Measurements from ENCODE around the gene ETDB. TPM values are rescaled to one million over a fixed set of nuclear protein-coding genes. Genes with fewer than 3 reads are reported as not detected.
"Not testable (repeated sequence)": the region's sequence is repeated elsewhere in the genome, so short reads cannot be mapped to it uniquely, and the experiment has no call there.

ETDB gene
- not detected in 2 replicates for total RNA-seq (2014; rRNA removed; shearing (Covaris generic))
- not detected in 2 replicates for polyA plus RNA-seq (2015; cell fraction: cytosol; rRNA removed)
- polyA plus RNA-seq (2015; cell fraction: nucleus; rRNA removed): not detected in 2 replicates

DNA sequence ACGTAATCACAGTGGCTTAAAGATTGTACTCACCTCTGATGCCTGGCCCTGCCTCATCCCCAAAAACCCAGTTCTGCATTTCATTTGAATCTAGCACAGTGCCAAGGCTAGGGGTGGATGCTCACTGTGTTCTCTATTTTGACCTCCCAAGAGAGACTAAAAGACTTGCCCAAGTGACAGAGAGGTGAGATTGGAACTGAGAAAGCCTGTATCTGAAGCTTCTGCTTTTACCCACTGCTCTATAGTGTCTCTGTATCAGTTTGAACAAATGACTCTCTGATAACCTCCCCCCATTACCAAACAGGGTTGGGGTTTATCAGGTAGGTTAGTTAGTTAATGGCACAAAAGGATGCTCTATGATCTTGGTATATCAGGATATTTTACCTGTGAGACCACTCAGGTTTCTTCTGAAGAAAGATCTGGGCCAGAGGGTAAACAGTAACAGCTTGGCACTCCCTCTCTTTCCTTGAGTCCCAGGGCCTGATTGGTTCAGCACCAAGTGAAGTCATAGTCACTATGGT, at the start of gene ETDB:
TSS of gene ETDB (minus strand) at position 471 of the 521 bp plus-strand sequence. CDS start 1,265 bp downstream, outside the sequence.
- not testable (repeated sequence) for DNase-seq (ENCODE audit: low read depth)

DNA sequence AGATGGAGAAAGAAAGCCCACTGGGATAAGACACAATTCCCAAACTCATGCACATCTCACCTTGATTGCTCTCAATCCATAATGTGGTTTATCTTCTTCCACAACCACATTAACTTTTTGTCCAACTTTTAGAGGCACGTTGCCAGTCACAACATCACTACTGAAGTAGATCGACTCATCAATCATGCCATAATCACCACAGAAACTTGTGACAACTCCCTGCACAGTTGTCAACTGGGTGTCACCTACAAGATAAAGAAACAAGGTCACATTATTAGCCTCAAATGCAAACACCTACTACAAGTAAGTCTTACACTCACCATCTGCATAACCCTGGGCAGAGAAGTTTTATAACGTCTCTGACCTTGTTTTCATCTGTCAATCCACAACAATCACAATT, 49.2 kb upstream of the ETDB start:
- DNase-seq (ENCODE audit: low read depth): not testable (repeated sequence)

DNA sequence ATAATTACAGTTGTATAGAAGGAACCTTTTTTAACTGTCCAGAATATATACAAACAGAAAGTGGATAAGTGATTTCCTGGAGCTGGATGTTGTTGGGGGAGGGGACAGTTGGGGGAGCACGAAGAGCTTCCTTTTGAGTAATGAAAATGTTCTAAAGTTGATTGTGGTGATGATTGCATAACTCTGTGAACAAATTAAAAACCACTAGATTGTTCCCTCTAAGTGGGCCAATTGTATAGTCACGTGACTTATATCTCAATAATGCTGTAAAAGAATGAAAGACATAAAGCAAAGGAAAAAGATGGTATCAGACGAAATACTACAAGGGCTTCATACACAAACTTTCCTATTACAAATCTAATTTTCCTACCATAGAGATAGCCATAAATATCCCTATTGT, 48.2 kb upstream of the ETDB start:
- no peak for DNase-seq (ENCODE audit: low read depth)

DNA sequence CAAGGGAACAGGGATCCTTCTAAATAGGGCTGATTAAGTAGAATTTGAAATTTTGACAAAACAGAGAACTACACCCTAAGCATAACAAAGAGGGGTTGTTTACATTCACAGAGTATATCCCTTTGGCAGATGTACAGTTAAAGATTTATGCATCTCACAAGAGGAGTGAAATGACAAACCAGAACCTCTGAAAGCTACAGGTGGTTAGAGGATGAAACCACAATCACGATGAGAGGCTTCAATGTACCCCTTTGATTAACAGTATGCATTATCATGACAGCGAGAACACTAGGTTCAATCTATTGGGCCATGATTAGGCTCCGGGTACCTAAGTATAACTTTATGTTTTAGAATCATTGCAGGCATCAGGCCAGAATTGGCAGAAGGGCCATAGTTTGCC, 34.4 kb upstream of the ETDB start:
- DNase-seq (ENCODE audit: low read depth): not testable (repeated sequence)

DNA sequence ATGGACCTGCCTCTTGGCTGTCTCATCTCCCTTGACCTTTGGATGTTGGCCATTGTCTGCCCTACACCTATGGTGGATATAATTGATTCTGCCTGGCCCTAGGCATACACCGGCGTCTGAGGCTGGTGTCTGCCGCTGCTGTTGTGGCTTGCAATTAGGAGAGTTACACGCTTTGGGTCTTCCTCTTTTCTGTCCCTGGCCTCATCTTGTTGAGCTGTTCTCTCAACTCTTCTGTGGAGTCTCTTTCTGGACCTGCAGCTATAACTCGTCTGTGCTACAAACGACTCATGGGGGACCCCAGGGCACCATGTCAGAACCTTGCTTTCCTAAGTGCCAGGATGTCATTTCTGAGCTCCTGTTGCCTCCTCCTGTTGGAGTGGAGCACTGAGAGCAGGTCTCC, 5.8 kb upstream of the ETDB start:
- DNase-seq (ENCODE audit: low read depth): not testable (repeated sequence)

DNA sequence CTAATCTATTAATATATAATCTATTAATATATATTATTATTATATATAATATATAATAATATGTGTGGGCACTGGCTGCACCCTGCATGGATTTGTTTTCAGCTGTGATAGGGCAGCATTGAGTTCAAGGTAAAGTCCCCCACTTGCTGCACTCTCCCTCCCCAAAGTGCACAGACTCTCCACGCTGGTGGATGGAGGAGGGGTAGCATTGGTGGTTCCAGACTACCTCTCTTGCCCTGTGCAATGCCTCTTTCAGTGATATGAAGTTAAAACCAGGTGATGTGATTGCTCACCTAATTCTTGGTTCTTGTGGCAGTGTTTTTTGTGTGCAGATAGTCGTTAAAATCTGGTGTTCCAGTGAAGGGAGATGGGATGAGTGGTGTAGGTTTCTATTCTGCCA, 4.3 kb downstream of the ETDB start:
- not testable (repeated sequence) for DNase-seq (ENCODE audit: low read depth)

DNA sequence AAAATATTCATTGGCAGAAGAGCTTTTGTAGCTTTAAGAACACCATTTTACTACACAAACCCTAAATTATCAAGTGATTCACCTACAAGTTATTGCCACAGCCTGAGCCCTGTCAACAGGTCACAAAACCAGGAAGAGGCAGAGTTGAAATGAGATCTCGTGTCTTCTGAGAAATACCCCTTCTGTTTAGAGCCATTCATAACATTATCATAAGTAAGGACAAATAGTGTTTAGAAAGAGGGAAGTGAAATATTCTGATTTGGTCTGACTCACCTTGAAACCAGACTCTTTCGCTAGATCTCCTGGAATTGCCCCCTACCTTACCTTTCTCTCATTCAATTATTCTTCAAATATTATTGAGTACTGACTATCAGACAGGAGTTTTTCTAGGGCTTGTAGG, 5.9 kb downstream of the ETDB start:
- no peak for DNase-seq (ENCODE audit: low read depth)

DNA sequence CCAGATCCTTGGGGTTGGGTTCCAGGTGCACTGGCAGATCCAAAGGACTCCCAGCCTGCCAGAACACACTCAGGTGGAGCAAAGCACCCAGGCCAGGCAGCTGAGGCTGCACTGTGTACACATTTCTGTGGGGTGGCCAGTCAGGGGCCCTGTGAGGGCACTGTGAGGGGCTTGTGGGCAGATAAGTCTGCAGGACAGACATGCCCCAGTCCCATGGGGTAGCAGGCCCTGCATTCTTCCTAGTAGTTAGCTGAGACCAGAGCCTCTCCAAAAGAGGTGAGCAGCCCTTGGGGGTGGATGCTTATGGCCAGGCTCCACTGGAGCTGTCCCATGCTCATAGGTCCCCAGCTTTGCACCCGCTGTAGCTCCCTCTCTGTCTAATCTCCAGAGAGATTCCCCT, 7.6 kb downstream of the ETDB start:
- DNase-seq (ENCODE audit: low read depth): no peak

DNA sequence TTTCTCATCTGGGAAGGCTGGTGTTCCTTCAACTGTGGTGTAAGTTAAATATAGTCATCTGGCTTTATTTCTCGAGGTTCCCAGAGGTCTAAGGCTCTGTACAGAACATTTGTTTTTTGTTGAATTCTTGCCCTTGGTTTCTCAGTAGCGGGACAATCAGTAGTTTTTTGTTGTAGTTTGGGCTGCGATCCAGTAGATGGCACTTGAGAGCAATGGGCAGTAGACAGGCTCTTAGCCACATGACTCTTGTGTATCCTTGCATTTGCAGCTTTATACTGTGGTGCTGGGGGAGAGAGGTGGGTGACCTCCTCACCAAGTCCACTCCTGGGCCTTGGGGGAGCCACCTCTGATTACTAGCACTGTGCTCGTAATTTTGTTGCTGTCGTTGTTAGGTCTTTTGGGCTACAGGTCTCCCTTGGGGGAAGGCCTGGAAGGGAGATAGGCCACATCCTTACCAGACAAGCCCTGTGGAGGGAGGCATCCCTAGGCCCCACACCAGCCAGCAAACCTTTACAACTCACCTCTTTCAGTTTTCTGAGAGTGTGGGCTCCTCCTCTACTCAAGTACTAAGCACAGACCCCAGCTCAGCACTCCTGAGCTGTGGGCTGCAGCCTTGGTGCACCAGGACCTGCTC, 8.1 kb downstream of the ETDB start:
- DNase-seq (ENCODE audit: low read depth): peak; percentile 32

DNA sequence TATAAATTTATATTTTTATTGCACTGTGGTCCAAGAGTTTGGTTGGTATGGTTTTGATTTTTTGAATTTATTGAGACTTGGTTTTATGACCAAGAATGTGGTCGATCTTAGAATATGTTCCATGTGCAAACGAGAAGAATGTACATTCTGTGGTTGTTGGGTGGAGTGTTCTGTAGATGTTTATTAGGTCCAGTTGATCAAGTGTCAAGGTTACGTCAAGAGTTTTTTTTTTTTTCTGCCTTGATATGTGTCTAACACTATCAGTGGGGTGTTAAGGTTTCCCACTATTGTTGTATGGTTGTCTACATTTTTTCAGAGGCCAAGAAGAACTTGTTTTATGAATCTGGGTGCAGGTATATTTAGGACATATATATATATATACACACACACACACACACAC, 10.8 kb downstream of the ETDB start:
- DNase-seq (ENCODE audit: low read depth): no peak

DNA sequence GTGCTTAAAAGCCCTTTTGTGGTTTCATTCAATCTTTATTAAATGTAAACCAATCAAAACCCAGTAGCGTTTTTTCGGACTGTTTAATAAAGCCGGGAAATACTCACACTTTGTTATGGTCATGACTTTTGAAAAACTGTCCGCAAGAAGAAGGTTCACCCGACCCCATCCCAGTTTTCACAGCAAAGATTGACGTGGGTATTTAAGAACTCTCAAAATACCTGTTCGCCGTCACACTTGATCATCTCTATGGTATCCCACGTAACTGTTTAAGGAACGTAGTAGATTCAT, 20.9 kb downstream of the ETDB start:
- no peak for DNase-seq (ENCODE audit: low read depth)

DNA sequence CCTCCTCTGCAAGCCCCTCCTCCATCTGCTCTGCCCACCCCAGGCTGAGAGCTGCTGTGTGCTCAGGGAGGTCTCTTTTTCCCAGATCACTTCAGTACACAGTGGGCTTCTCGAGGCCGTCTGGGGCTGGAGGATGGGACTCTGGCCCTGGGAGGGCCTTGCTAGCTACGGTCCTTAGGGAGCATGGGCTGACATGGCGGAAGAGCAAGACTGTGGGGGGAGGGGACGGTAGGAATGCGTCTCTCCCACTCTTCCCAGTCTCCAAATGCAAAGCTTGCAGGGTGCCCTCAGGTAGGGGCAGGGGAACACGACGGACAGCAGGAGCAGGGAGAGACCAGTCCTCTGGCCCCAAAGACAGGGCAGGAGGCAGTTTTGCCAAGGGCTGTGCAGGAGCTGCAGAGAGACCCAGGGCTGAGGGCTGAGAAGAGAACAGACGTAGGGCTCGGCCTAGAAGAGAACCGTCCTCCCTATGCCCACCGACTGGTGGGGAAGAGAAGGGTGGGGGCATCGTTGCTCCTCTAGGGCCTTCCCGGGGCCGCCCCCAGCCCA, 23.1 kb downstream of the ETDB start:
- not testable (repeated sequence) for DNase-seq (ENCODE audit: low read depth)

DNA sequence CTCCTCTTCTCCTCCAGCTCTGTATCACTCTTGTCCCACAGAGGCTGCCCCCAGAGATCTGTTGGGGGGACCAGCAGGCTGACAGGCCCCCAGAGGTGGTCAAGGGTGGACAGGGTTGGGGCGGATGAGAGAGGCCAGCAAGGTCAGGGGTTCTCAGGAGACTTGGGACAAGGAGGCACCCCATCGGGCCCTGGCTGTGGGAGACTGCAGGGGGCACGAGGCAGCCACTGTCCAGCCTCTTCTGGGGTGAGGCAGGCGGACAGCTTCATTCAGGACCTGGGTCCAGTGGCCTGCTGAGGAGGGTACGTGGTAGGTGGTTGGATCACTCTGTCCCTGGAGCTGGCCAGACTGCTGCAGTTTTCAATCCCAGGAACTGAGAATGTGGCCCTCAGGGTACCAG, 24.6 kb downstream of the ETDB start:
- DNase-seq (ENCODE audit: low read depth): no peak

DNA sequence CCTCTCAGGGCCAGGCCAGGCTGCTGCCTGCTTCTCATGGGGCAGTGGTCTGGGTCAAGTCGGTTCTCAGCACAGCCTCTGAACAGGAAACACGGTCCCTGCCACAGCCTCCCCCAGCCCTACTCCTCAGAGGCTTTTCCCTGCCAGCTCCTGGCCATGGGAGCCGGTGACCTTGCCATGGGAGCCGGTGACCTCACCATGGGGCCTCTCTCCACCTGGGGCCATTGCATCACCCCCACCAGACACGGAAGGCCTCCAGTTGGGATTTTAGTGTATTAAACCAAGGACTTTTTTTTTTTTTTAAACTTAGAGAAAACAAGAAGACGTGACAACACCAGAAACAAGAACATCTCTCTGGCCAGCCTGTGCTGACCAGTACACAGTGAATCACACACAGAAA, 25.6 kb downstream of the ETDB start:
- no peak for DNase-seq (ENCODE audit: low read depth)

DNA sequence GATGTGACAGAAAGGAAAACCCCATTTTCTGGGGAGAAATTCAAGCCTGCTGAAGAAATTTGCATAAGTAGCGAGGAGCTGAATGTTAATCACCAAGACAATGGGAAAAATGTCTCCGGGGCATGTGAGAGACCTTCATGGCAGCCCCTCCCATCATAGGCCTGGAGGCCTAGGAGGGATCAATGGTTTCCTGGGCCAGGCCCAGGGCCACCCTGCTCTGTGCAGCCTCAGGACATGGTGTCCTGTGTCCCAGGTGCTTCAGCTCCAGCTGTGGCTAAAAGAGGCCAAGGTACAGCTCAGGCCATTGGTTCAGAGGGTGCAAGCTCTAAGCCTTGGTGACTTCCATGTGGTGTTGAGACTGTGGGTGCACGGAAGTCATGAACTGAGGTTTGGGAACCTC, 31.2 kb downstream of the ETDB start:
- DNase-seq (ENCODE audit: low read depth): no peak

DNA sequence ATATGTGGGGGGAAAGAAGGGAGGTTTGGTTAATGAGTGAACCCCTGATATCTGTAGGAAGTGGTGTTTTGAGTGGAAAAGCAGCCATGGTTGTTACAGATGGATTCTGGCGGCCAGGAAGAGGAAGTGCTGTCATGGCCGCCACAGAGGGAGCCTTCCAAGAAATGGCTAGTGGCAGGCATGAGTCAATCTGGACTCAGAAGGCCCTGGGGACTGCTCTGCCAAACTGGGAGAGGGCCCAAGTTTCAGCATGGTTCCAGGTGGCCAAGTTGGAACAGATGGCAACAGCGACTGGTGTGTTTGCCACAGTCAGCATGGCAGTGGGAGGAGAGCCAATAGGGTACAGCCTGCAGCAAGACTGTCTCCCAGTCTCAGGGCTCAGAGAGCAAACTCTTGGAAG, 32.5 kb downstream of the ETDB start:
- DNase-seq (ENCODE audit: low read depth): no peak

DNA sequence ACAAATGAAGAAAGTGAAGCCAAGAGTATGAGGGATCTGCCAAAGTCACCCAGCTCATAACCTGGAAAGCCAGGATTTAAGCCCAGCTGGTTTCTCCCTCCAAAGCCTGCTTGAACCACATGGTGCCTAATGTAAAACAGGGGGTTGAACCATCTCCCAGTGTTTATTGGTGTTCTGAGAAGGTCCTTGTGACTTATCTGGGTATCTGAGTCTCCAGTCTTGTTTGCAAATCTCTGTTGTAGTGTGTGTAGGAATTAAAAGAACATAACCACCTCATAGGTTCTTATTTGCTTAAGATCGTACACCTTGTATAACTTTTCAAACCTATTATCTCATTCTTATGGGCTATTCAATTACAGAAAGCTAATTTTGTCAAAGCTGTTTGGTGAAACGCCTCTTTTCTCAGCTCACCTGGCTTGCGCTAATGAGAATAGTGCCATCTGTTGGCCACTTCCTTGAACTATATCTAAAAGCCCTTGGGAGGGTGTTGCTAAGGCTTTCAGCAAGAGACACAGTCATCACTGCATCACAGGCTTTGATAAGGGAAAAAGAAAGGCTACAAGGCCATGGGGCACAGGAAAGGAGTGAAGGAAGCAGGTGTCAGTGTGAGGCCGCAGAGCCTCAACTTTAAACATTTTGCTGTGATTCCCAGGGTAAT, 34.0 kb downstream of the ETDB start:
- DNase-seq (ENCODE audit: low read depth): peak; percentile 51

DNA sequence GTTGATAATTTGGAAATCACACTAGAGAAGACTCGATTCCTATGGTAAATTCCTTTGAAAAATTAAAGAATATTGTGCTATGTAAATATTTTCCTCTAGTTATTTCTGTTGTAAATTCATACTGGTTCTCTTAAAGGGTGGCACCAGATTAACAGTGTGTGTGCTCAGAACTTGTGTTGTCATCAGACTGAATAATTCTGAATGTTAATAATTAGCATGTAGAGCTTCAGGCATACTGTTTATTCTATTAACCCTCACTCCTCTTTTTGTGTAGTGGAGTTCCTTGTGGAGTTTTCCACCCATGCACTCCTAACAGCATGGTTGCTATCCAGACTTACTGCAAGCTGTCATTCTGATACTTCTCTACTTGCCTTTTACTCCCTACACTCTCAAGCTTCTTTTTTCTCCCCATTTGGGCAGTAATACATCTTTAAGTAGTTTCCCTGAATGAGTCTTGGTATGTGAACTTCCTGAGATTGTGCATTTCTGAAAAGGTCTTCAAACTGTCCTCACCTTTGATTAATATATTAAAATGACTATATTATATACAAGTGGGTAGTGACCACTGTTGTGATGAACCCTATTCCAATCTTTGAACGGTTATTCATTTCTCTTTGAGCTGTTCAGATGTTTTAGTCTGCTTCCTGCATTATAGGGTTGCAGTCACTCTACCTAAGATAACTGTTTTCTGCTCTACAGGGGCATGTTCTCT, 38.5 kb downstream of the ETDB start:
- no peak for DNase-seq (ENCODE audit: low read depth)
